Stimulated activated CD4-positive, alpha-beta T cell treated with anti-CD3 and anti-CD28 coated beads, Interleukin-1b, Interleukin-23, amount 100 ng/mL, for 24 hours (primary cell): Measurements from ENCODE around the gene ALG9.

Experiments used
- DNase-seq, 4 experiments: peaks; one replicate each; pipeline ENCODE4 v3.0.0-alpha.2; 2020; ENCODE audit warnings: low read depth in 4 of 4, low spot score in 1 of 4

The ALG9 gene

GRCh38 chr11:111836162-111836561, 35.2 kb downstream of the ALG9 start:
- DNase-seq: no peak

DNA sequence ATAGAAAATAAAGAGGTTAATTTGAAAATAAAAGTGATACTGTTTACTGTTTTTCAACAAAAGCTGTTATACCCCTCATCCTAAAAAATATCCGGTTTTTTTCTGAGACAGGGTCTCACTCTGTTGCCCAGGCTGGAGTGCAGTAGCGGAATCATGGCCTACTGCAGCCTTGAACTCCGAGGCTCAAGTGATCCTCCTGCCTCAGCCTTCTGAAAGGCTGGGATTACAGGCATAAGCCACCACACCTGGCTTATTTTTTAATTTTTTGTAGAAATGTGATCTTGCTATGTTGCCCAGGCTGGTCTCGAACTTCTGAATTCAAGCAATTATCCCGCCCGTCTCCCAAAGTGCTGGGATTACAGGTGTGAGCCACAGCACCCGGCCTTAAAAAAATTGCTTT, 35.7 kb downstream of the ALG9 start:
- no peak for DNase-seq

DNA sequence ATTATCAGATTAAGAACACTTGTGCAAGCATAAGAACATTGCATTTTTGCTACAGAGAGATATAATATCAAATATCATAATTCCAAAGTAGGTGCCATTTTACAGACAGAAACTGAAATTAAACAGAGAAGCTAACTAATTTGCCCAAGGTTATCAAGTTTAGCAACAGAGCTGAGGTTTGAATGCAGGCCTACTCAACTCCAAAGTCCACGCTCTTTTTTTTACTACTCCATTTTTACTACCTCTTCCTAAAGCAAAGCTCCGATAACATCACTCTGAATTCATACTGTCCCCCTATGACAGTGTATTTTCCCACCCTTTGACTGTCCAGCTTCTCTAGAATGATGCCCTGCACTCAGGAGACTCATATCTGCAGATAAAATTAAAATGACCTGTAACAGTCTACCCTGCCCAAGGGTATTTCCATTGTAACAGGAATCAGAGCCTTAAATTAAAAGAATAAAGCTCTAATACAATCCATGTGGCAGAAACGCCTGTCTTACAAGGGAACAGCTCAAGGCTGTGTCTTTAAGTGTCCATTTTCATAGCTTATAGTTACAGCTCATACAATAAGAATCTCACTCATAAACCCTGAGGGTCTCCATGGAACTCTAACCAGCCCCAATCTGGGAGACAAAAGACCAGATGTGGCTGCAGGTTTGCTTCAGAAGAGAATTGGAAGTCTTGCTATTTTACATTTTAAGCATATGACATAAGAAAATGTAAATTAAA, 36.8 kb downstream of the ALG9 start:
- DNase-seq: no peak

GRCh38 chr11:111833524-111833923, 37.9 kb downstream of the ALG9 start:
- DNase-seq: no peak

- DNase-seq: no peak
Measured at GRCh38 chr11:111829185-111829968, 42.0 kb downstream of the ALG9 start.

DNA sequence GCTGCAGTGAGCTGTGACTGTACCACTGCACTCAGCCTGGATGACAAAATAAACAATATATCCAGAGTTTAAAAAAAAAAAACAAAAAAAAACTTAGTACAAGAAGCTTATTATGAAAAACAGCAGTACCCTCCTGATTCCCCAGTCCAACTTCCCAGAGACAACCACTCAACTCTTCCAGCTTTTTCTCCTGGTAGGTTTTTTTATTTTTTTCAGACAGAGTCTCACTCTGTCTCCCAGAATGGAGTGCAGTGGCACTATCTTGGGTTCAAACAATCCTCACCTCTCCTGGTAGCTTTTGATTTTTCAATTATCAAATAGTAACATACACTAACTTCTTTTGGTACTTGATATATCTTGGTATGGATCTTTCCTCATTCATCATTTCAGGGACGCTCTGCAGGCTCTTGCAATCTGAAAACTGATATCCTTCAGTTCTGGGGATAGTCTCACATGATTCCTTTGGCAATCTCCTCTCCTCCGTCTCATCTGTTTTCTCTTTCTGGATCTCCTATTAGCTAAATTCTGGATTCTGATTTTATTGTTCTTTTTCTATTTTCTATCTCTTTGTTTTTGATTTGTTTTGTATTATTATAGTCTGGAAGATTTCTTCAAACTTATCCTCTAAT, 44.9 kb downstream of the ALG9 start:
- DNase-seq: no peak

GRCh38 chr11:111823629-111824028, 47.8 kb downstream of the ALG9 start:
- DNase-seq: no peak

- no peak for DNase-seq
Measured at GRCh38 chr11:111823131-111823530, 48.2 kb downstream of the ALG9 start.

GRCh38 chr11:111819829-111820237, 51.5 kb downstream of the ALG9 start:
- DNase-seq: no peak

GRCh38 chr11:111819161-111819828, 52.1 kb downstream of the ALG9 start:
- no peak for DNase-seq

DNA sequence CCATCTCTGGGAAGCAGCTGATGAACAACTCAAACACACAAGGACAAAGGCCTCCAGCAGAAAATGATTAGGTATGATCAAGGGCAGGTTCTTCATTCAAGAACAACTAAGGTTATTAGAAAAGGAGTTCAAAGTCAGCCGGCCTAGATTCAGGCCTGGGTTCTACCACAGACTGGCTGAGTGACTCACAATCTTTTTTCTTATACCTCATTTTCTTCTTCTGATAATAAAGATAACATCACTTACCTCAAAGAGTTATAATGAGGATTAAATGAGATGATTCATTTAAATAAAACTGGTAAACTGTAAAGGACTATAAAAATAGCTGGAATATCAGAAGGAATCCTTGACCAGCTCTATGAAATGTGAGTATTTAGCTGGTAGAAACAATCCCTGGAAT, 55.9 kb downstream of the ALG9 start:
- DNase-seq: no peak

DNA sequence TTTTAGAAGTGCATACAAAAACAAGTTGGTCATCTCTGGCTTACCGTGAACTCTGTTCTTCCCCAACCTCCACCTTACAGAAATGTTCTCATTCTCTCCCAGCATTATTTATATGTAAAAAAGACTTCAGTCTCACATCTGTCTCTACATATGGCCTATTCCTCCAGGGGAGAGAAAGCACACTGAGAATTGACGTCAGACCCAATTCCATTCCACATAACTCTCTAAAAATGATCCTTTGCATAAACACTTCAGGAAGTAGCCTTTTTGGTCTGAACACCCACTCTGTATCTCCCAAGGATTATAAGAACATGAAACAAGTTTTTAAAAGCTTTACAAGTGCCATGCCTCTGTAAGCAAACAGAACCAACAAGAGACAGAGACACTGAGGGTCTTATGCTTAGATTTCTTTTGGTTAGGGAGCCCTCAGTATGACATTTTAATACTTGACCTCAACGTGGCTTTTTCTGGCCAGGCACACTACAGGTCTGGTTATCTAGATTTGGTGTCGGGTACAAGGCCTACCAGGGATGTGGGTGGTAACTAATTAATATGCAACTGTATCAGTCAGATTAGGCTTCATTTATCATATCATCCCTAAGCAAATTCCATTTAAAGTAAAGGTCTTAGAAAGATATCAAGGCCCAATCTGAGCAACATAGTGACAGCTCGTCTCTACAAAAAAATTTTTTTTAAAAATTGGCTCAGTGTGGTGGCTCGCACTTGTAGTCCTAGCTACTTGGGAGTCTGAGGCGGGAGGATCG, 56.6 kb downstream of the ALG9 start:
- no peak for DNase-seq

- DNase-seq: no peak
Measured at GRCh38 chr11:111814106-111814505, 57.3 kb downstream of the ALG9 start.

- no peak for DNase-seq
Measured at GRCh38 chr11:111812211-111812610, 59.2 kb downstream of the ALG9 start.

DNA sequence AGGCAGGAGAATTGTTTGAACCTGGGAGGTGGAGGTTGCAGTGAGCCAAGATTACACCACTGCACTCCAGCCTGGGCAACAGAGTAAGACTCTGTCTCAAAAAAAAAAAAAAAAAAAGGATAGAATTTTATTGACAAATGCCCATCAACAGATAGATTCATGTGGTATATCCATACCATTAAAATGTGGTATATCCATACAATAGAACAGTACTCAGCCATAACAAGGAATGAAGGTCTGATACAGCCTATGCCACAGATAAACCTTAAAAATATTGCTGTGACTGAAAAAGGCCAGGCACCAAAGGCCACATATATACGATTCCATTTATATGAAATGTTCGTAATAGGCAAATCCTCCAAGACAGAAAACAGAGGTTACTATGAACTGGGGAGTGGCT, 59.9 kb downstream of the ALG9 start:
- no peak for DNase-seq

DNA sequence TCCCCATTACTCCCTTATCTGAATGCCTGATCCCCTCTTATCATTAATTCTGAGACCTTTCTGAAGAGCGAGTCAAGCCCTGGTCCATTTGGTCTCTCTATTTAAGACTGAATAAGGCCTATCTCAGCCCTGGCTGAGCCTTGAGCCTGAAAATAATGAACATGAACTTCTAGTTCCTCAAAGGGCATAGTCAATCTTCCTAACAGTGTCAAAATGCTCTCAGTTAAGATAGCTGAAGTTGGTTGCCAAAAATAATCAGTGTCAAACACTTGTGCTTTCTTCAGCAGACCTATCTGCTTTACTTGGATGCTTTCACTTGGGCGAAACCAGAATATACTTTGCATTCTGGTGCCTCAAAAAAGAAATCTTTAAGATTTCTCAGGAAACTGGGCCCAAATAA, 62.5 kb downstream of the ALG9 start:
- no peak for DNase-seq

DNA sequence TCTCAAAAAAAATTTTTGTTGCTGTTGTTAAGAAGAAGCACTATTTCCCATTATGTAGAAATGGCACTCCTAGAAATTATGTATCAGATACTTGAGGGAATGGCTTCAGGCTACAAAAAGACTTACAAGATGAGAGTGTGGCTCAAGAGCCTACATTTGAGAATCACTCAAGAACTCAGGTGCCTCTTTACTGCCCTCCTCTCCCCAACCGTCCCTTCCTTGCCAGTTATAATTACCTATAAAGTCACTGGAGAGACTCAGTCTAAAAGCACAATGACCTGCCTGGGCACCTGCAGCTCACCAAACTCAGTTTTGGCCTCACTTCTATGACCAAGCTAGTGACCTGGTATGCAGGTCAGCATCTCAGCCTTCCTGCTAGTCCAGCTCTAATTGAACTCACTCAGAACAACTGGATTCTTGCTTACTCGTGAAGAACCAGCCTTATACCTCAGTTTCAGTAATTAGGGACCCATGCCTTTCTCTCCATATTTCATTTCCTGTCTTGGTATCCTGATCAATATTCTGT, 63.3 kb downstream of the ALG9 start:
- DNase-seq: no peak

DNA sequence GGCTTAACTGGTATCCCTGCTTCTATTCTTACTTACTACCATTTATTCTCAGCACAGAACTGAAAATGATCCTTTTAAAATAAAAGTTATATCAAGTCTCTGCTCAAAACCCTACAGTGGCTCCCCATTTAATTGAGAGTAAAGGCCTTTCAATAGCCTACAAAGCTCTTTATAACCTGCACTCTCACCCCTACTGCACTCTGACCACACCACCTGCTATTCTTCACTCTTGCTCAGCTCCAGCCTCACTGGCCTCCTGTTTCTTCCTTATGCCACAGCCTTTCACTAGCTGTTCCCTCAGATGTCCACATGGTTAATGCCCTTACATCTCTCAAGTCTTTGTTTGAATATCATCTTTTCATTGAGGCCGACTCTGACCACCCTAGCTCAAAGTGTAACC, 64.3 kb downstream of the ALG9 start:
- no peak for DNase-seq

DNA sequence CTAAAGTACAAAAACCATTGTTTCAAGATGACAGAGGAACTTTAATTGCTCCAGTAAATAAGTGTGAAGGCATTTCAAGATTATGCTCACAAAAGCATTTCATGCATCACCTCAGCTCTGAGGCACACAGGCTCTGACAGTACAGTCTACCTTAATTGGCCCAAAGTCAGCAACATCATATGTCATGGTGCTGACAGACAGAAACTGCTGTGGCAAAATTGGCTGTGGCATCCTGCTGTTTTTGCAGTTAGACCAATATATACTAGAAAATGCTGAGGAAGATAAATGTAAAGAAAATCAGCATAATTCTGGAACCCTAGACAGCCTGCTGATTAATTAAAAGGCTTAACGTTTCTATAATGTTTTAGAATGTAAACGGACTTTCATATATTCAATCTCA, 70.2 kb downstream of the ALG9 start:
- DNase-seq: no peak

- DNase-seq: no peak
Measured at GRCh38 chr11:111798279-111798678, 73.1 kb downstream of the ALG9 start.

DNA sequence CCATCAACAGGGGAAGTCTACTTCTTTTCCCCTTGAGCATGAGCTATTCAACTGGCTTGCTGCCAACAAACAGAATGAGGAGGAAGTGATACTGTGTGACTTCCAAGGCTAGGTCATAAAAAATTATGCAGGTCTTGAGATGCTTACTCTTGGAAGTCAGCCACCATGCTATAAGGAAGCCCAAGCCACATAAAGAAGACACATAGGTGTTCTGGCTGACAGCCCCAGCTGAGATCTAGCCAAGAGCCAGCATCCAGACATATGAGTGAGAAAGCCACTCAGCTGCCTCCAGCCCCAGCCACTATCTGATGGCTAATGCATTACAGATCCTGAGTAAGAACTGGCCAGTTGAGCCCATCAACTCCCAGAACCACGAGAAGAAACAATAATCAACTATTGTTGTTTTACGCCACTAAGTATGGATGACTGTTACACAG, 74.2 kb downstream of the ALG9 start:
- no peak for DNase-seq
